ENCODE measurements around the gene KLHL29. TPM values are rescaled to one million over a fixed set of nuclear protein-coding genes. Genes with fewer than 3 reads are reported as not detected.
A peak's percentile ranks its signal among the peaks of the same experiment; 100 is the strongest.

Gene KLHL29
- total RNA-seq, 1 donor from 2014 or later = 0.65 TPM

DNA sequence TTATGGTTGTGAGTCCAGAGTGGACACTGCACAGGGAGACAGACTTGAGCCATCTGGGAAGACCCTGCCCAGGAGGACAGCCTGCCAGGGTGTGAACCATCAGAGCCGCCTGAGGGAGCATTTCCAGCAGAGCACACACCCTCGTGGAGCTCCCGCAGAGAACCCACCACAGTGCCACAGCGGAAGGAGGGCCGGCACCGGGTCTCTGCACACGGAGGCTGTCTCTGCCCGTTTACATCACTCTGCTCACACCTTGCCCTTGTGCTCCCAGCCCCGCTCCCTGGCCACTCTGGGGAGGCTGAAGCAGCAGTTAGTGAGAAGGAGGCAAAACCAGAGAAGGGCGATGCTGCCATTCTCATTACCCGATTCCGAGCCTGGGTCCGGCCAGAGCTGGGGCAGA is 161.9 kb downstream of the KLHL29 start:
- no peak for DNase-seq
- intact Hi-C loops (cut with DNase I) = no loop called here
- ATAC-seq (ENCODE audit: poor library complexity) = no peak

DNA sequence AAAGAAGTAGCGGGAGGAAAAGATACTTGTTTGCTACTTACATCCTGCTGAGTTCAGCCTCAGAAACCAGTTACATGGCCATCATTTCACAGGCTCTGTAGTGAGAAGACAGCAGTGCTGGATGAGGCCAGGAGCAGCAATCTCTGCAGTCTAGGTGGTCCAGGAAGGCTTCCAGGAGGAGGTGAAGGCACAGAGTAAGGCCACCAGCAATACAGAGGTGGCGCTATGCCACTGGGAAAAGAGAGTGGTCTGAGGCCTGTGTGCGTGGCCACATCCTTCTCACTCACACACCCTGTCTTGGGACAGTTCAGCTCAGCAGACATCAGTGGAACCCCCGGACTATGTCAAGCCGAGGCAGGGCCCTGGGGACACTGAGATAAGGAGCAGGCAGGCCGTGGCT is 162.7 kb downstream of the KLHL29 start:
- ATAC-seq (ENCODE audit: poor library complexity) (no peak), DNase-seq (no peak)

DNA sequence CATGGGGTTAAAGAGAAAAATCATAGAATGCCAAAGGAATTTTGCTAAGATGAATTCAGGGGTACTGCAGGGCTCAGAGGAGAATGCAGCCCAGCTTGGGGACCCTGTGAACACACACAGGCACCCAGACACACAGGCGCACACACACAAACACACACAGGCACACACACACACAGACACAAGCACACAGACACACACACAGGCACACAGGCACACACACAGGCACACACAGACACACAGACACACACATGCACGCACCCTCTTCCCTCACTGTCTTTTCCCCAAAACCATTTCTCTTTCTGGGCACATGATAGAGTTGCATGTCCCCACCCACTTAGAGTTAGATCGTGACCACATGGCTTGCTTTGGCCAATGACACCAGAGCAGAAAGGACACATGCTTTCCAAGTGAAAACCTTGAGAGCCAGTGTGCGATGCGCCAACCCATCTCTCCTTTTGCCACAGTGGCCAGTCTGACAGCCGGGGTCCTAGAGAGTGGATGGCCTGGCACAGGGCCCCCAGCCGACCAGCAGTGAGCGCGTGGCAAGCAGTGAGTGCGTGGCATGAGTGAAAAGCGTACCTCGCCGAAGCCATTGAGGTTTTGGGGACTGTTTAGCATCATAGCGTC is 163.3 kb downstream of the KLHL29 start:
- intact Hi-C loops (cut with DNase I) = no loop called here
- ATAC-seq (ENCODE audit: poor library complexity) (no peak), DNase-seq (no peak)

More for the DNA sequence above, 162.7 kb downstream of the KLHL29 start:
- intact Hi-C loops (cut with DNase I) = no loop called here

DNA sequence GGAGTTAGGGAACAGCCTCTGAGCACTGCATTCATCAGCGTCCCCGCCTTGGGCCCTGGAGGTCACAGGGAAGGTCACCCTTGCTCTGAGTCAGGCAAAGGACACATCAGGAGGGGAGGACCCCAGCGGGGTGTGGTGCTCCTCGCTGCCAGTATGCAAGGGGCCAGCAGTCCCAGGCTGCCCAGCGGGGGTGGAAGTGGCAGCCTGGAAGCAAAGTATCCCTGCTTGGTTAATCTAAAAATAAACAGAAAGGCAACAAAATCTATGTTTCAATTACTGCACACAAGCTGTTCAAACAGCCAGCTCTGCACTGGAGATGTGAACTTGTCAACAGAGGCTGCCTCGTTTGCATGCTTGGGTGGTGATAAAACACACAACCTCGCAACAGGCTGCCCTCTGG is 164.1 kb downstream of the KLHL29 start:
- DNase-seq (no peak), ATAC-seq (ENCODE audit: poor library complexity) (no peak)
- intact Hi-C loops (cut with DNase I) = no loop called here

DNA sequence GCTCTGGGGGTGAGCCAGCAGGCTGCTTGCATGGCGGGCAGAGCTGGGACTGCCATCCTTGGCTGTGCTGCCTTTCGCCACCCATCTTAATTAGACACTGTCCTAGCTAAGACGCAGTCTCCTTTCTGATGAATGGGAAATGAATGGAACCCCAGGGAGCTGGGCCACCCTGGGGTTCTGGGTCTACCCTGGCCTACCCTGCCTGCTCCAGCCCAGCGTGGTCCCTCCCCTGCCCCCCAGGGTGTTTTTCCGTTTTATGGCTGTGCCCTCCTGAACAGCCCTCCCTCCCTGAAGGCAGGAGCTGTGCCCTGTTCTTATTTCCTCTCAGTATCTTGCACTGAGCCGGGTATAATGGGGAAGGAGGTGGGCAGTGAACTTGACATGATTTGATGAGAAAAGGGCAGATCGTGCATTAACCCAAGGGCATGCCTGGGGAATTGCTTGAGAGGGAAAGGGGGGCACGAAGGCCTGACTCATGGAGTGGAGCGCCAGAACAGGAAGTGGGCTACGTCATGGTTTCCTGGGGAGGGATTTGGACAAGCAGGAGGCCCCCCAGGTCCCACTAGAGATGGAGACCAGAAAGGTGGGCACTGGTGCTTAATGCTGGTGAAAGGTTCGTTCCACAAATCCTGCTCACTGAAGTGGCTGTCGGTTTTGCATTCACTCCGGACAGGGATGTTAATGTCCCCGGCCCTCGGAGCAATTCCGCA is 165.0 kb downstream of the KLHL29 start:
- no peak for DNase-seq
- intact Hi-C loops (cut with DNase I) = no loop called here
- ATAC-seq (ENCODE audit: poor library complexity) = no peak

DNA sequence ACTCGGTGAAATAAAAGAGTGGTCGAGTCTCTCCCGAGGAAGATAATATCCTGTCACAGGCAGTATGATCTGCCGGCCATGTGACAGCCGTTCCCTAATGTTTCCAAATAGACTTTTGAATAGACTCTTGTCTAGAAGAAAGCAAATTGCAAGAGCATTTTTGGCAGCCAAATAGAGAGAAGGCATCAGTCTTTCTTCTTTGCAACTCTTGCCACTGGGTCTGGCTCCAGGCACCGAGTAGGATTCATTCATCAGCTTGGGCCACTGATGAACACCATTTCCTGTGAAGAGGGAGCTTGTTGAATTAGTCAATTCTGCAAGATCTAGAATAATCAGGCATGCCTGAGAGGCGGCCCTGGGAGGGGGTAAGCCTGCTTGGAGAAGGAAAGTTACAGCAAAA is 165.6 kb downstream of the KLHL29 start:
- intact Hi-C loops (cut with DNase I) = no loop called here
- ATAC-seq (ENCODE audit: poor library complexity) = no peak
- DNase-seq = no peak

DNA sequence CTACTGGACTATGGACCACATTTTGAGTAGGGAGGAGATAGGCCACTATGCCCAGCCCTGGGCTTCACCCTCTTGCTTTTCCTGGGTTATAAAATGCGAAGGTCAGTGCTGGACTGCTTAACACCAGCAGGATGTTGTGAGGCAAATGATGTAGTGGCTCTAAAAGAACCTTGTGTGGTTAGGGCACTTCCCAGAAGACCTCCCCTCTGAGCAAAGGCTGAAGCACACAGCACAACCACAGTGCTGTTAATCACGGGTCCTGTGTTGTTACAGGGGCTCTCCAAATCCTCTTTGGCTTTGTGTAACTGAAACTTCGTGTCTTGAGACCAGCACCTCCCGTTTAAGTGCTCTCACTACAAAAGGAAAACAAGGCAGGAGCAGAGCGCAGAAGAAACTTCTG is 166.9 kb downstream of the KLHL29 start:
- intact Hi-C loops (cut with DNase I) = no loop called here
- ATAC-seq (ENCODE audit: poor library complexity) = no peak

DNA sequence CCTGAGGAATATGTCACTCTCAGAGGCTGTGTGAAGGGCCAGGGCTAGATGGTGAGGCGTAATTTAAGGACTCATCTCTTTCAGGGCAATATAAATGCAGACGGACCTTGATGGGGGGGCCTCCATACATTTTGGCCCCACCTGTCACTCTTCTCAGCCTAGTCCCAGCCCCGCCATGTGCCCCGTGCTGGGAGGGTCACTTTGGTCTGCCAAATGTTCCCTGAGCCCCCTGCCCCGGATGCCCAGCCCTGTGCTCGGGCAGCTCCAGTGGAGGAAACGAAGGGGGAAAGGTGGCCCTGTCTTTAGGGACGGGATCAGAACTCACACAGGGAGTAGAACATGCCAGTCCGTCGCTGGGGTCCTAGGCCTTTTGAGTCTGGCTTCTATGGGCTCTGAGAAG is 168.6 kb downstream of the KLHL29 start:
- DNase-seq = no peak
- no peak for ATAC-seq (ENCODE audit: poor library complexity)
- intact Hi-C loops (cut with DNase I) = no loop called here

More for the DNA sequence above, 166.9 kb downstream of the KLHL29 start:
- DNase-seq = no peak

DNA sequence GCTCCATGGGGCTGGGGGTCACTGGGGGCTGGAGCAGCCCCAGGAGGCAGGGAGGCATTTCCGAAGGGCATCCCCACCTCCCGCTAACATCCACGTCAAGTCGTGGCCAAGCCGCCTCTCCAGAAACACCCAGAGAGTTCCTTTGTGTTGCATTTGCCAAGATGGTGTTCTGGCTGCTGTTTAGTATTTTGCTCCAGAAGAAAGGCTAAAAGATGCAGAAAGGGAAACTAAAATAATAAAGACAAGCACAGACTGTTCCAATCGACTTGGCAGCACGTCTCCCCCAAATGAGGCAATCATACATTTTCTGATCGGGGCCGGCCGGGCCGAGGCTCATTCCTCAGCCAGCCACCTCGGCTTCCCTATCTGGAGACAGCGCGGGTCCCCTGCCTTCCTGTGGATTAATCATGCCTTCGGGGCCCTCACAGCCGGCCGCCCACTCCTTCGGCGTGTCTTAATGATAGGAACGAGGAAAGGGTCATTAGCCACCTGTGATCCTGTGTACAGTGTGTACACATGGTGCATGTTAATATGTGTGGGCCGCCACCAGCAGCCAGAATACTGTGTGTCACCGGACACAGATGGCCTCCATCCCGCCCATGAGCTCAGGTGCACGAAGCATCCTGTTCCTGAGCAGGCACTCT is 169.2 kb downstream of the KLHL29 start:
- intact Hi-C loops (cut with DNase I) = no loop called here
- DNase-seq = peak; percentile 76
- peak; percentile 89 for ATAC-seq (ENCODE audit: poor library complexity)

DNA sequence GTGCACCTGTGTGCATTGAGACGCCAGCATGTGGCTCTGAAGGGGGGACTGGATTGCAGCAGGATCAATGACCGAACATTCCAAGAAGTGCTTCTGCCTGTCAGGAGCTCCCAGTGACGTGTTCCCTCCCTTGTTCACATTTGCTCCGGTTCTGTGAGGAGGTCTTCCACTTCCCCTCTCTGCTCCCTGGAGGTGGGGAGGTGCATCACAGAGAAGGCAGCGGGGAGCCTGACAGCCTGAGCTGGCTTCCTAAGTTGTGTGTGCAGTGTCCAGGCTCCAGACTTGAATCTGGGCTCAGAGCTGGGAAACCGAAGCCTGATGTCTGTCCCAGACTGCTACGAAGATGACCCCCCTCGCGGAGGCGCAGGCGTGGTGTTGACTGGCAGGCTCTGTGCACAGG is 171.0 kb downstream of the KLHL29 start:
- no peak for ATAC-seq (ENCODE audit: poor library complexity)
- intact Hi-C loops (cut with DNase I) = no loop called here
- peak; percentile 15 for DNase-seq

DNA sequence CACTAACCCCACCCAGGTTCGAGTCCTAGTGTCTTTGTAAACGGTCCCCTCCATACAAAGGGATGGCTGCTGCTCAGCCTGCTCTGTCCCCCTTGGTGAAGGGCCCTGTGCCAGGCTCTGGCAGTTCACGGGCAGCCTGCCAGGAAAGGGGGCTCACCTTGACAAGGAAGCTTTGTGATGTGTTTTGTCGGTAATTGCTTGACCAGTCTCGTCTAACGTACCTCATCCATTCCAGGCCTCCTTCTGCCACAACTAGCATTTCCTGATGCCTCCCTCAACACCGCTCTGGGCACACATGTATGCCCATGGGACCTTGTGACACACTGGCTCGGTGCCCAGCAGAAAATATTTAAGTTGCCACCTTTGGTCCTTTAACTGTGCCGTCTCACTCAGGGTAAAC is 171.9 kb downstream of the KLHL29 start:
- DNase-seq (peak; percentile 6), ATAC-seq (ENCODE audit: poor library complexity) (no peak)
- intact Hi-C loops (cut with DNase I) = no loop called here

DNA sequence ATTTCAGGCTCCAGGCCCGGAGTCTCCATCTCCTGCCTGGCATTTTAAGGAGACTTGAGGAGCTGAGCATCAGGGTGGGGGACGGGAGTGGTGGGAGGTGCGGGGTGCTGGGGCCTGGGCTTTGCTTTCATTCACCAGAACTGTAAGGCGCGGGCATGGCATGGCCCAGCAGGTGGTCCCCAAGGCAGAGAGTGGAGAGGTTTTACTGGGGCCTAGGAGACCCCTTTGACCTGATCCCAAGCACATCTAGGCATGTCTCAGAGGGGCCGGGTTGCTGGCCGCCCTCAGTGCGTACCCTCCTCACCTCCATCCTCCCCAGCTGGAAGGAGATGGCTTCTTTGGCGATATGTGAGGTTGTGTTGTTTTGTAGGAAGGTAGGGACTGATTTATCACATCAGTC is 172.5 kb downstream of the KLHL29 start:
- peak; percentile 17 for DNase-seq
- intact Hi-C loops (cut with DNase I) = no loop called here

DNA sequence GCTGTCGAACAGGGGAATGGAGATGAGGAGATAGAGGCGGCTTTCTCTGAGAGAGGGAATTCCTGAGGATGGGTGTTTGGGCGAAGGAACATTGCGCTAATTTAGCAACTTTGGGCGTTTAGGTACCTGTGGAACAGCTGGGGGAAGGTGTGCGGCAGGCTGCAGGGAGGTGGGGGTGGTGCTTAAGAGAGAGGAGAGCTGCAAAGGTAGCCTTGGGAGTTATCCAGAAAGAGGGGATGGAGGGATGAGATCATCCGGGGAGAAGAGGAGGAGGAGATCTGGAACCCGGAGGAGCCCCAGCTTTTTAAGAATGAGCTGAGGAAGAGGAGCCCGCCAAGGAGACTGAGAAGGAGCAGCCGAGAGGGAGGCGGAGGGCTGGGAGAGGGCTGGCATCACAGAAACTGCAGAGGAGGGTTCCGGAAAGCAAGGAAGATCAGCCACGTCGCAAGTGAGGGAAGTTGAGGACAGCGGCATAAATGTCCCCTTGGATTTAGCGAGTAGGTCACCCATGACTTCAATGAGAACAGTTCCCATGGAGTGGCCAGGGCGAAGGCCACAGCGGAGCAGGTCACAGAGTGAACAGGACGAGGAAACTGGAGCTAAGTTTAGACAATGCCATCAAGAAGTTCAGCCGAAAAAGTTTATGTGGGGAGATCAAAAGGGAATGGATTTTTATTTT is 174.7 kb downstream of the KLHL29 start:
- DNase-seq (no peak), ATAC-seq (ENCODE audit: poor library complexity) (no peak)
- intact Hi-C loops (cut with DNase I) = no loop called here

More for the DNA sequence above, 172.5 kb downstream of the KLHL29 start:
- no peak for ATAC-seq (ENCODE audit: poor library complexity)

DNA sequence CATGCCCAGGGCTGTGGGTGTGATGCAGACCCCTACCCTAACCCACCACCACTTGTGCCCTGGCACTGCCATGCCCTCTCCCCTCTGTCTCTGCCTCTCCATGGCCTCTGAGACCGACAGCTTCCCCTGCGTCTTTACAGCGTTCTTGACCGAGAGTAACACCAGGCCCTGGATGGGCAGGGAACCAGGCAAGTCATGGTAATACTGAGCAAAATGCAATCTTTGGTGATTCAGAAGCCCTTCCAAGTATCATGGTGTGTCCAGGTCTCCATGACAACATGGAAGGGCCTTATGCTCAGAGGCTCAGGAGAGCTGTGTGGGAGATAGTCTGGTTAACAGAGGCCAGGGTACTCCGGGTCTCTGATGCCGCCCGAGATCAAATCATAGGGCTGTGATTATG is 176.1 kb downstream of the KLHL29 start:
- ATAC-seq (ENCODE audit: poor library complexity) = peak; percentile 23
- intact Hi-C loops (cut with DNase I) = no loop called here
- peak; percentile 64 for DNase-seq

DNA sequence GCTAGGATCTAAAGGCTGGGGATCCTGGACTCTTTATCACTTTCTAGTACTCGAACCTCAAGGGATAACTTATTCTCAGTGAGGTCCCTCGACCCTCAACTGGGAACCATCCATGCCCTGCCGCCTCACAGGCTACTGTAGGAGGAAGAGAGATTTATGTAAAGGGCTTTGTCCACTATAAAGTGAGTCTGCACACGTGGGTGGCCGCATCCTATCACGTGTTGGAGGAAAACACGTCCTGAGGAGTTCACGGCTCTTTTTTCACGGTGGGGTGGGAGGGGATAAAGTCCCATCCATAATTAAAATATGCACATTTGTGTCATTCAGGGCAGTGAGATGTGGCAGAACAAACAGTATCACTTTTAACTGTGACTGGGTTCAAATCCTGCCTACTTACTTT is 176.6 kb downstream of the KLHL29 start:
- ATAC-seq (ENCODE audit: poor library complexity) = no peak
- DNase-seq = no peak
- intact Hi-C loops (cut with DNase I) = no loop called here

DNA sequence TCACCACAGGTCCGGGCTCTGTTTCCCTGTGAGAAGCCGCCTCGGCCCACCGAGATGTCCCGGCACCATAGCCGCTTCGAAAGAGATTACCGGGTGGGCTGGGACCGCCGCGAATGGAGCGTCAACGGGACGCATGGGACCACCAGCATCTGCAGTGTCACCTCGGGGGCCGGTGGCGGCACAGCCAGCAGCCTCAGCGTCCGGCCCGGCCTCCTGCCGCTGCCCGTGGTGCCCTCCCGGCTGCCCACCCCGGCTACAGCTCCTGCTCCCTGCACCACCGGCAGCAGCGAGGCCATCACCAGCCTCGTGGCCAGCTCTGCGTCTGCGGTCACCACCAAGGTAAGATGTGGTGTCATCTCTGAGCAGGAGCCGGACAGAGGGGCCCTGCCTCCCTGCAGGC is 177.2 kb downstream of the KLHL29 start:
- ATAC-seq (ENCODE audit: poor library complexity) (no peak), DNase-seq (no peak)
- intact Hi-C loops (cut with DNase I) = no loop called here

DNA sequence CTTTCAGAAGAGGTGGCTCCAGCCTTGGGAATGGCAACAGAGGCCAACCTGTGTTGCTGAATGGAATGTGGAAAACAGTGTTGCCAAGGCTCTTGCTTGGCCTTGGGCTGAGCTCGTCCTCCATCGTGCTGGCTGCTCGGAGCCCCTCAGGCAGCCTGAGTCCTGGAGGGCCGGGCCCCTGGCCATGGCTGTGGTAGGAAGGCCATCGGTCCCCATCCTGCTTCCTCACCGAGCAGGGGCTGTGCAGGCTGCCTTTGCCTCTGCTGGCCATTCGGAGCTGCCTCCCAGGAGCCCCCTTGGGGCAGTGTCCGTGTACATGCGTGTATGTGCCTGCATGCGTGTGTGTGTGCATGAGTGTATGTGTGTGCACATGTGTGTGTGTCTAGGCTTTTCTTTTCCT is 178.2 kb downstream of the KLHL29 start:
- intact Hi-C loops (cut with DNase I) = no loop called here
- no peak for DNase-seq
- ATAC-seq (ENCODE audit: poor library complexity) = no peak

DNA sequence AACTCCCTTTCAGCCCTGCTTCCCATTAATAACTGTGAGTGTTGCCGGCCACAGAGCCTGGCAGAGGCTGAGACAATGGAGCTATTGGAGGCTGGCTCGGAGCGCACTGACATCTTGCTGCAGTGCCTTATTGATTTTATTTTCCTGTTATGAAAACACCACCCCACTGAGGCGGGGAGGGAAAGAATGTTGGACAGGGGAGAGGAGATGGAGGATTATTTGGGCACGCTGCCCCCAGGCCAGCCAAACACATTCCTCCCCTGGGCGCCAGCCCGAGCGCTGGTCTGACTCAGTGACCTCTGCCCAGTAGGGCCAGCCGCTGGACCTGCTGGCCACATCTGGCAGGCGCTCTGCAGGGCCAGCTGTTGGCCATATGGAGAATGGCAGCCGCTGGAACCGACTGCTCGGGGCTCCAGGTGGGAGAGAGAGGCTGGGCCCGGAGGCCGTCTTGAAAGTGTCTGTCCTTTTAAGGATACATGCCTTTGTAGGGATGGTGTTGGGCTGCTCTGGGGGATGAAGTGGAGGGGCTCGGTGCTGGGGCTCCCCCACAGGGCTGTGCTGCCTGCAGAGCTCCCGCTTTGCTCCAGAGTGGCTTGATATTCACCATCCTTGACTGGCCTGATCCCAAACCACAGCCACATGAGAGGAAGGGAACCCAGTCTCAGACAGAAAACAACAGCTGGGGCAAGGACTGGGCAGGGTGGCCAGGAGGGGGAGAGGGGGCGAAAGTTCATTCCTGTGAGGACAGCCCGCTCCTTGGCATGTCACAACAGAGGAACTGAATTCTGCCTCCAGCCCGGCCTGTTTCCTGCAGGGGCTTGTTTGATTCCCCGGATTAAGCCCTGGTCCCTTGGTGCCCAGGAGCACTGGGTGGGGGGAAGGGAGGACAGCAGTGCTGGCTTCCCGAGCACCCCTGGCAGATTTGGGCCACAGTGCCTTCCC is 179.0 kb downstream of the KLHL29 start:
- peak; percentile 77 for DNase-seq
- intact Hi-C loops (cut with DNase I) = no loop called here
- peak; percentile 54 for ATAC-seq (ENCODE audit: poor library complexity)

DNA sequence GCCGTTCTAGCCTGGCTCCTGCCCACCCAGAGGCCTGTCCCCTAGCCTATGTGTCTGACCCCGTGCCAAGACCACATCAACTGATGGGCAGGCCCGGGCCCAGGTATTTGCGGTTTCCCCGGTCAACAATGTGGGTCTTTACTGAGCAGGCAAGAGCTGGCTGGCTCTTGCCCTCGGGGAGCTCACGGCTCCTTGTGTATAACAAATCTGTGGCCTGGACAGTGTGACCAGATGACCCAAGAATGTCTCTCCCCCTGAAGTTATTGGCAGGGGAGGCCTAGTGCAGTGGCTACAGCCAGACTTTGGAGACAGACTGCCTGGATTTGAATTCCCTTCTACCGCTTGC is 179.6 kb downstream of the KLHL29 start:
- DNase-seq (peak; percentile 53), ATAC-seq (ENCODE audit: poor library complexity) (peak; percentile 64)
- intact Hi-C loops (cut with DNase I) = no loop called here

All from Right ventricle myocardium superior (tissue), 1 donor.